ENCODE data around the gene SUGT1.

GRCh38 chr13:52696566-52696965, 43.9 kb downstream of the SUGT1 start:
- TF ChIP-seq EP300 (conservative IDR thresholded peaks at IDR 0.05; ENCODE audit: poor library complexity, severe bottlenecking) = no peak
- no peak for TF ChIP-seq EZH2 (IDR thresholded peaks at IDR 0.05; ENCODE audit: borderline replicate concordance, insufficient read depth, low read length, poor library complexity, severe bottlenecking)
- no peak for TF ChIP-seq CTCF (IDR thresholded peaks at IDR 0.05; ENCODE audit: poor library complexity, severe bottlenecking)
- TF ChIP-seq RAD21 (conservative IDR thresholded peaks at IDR 0.05) = no peak
- TF ChIP-seq TAF1 (IDR thresholded peaks at IDR 0.05; ENCODE audit: low read depth) = no peak
- no peak for TF ChIP-seq SMC3 (conservative IDR thresholded peaks at IDR 0.05; ENCODE audit: poor library complexity)
- no peak for TF ChIP-seq POLR2AphosphoS5 (IDR thresholded peaks at IDR 0.05)

Measured in neural cell (in vitro differentiated cells).